Mesothelial cell of epicardium (in vitro differentiated cells): Measurements from ENCODE around the gene OR2B2. TPM values are rescaled to one million over a fixed set of nuclear protein-coding genes. Genes with fewer than 3 reads are reported as not detected.
"Not testable (repeated sequence)": the region's sequence is repeated elsewhere in the genome, so short reads cannot be mapped to it uniquely, and the experiment has no call there.

ENCODE experiments used
- DNase-seq, 2 experiments: peaks; one replicate each; pipeline ENCODE4 v3.0.0; 2021; ENCODE audit warnings: low spot score in 2 of 2; ENCODE audit not compliant: unreplicated experiment in 2 of 2
- H3K27ac Mint-ChIP-seq: 2 replicates; pipeline ENCODE4 v1.8.0; 2021; ENCODE audit warnings: mixed read lengths
- H3K27me3 Mint-ChIP-seq: 2 replicates; pipeline ENCODE4 v1.8.0; 2021; ENCODE audit warnings: low read depth, mixed read lengths
- H3K36me3 Mint-ChIP-seq: 2 replicates; pipeline ENCODE4 v1.8.0; 2021; ENCODE audit warnings: mixed read lengths
- H3K4me1 Mint-ChIP-seq: 2 replicates; pipeline ENCODE4 v1.8.0; 2021; ENCODE audit warnings: mixed read lengths
- H3K4me3 Mint-ChIP-seq: 2 replicates; pipeline ENCODE4 v1.8.0; 2021; ENCODE audit warnings: mild to moderate bottlenecking, moderate library complexity, mixed read lengths
- H3K9me3 Mint-ChIP-seq: 2 replicates; pipeline ENCODE4 v1.8.0; 2021; ENCODE audit warnings: mixed read lengths
- CTCF ChIP-seq: fragments of 200-600 bp; sonication (generic); IDR thresholded peaks from one replicate; pipeline ENCODE4 v1.5.0; 2021; ENCODE audit warnings: antibody characterized with exemption; ENCODE audit not compliant: unreplicated experiment
- total RNA-seq: library from RNA; stranded (reverse); gene quantifications from 3 replicates; pipeline ENCODE4 v1.2.1, GENCODE V29; 2021

OR2B2 gene
- not detected in 3 replicates for total RNA-seq

- no peaks in the 10 kb centered on the region for H3K4me1 Mint-ChIP-seq
- peaks cover 6% of the 10 kb centered on the region for H3K27me3 Mint-ChIP-seq
- no peak for TF ChIP-seq CTCF
- DNase-seq = no peak
- H3K27ac Mint-ChIP-seq = no peak within 1 kb of the TSS
- H3K4me3 Mint-ChIP-seq = no peak within 1 kb of the TSS
- peaks cover 2% of the 10 kb centered on the region for H3K9me3 Mint-ChIP-seq
- H3K36me3 Mint-ChIP-seq = no peaks in the 10 kb centered on the region
These were observed at the start of gene OR2B2 for GRCh38 chr6:27911956-27912446. Gene OR2B2 (minus strand): TSS chr6:27912396. CDS start chr6:27912319, 77 bp downstream.

- Mint-ChIP-seq H3K4me3 (no peak overlapping the region), H3K27ac (no peak overlapping the region), H3K27me3 (peaks cover 54% of the 10 kb centered on the region), H3K9me3 (no peaks in the 10 kb centered on the region), H3K4me1 (no peaks in the 10 kb centered on the region), H3K36me3 (no peaks in the 10 kb centered on the region)
- no peak for DNase-seq
- no peak for TF ChIP-seq CTCF
These were observed 45.3 kb upstream of the OR2B2 start for GRCh38 chr6:27957516-27957915.

DNA sequence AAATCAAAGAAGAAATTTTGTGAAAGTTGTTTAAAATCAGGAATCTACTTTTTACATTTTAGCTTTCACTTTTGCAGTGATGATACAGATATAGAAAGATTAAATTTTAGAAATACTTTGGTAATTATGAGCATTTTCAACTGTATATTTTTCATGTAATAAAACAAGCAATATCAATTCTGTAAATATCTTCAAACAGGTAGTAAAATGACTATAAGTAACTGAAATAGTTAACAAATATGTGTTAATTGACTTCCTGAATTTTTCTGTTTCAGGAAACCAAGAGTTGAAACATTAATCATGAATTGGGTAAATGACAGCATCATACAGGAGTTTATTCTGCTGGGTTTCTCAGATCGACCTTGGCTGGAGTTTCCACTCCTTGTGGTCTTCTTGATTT, 44.7 kb upstream of the OR2B2 start, which contains the start of gene OR2B6:
Gene OR2B6 (plus strand): TSS at position 301 of the 400 bp plus-strand sequence. CDS start 0 bp downstream, at position 301.
- TF ChIP-seq CTCF = no peak
- no peak for DNase-seq
- Mint-ChIP-seq H3K4me1 (no peaks in the 10 kb centered on the region), H3K36me3 (no peaks in the 10 kb centered on the region), H3K27ac (no peak within 1 kb of the TSS), H3K9me3 (no peaks in the 10 kb centered on the region), H3K4me3 (no peak within 1 kb of the TSS), H3K27me3 (peaks cover 58% of the 10 kb centered on the region)

DNA sequence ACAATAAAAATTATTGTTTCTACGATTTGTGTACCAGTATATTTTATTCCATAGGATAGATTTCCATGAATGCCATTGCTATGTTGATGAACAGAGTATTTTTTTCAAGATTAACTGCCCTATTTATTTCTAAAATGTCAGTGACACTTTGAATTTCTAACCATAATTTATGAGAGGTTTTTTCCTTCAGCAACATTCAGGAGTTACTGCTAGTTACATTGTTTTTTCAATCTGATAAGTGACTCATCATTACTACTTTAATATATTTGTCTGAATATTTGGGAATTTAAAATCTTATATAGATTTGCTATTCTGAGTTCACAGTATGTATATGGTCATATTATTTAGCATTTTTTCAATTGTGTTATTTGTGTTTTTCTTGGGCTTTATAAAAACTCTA, 38.8 kb upstream of the OR2B2 start:
- Mint-ChIP-seq H3K27me3 (peaks cover 50% of the 10 kb centered on the region), H3K4me3 (no peak overlapping the region), H3K4me1 (no peaks in the 10 kb centered on the region), H3K36me3 (no peaks in the 10 kb centered on the region), H3K9me3 (peaks cover 14% of the 10 kb centered on the region), H3K27ac (no peak overlapping the region)
- no peak for TF ChIP-seq CTCF
- DNase-seq = no peak

- H3K27me3 Mint-ChIP-seq = peaks cover 37% of the 10 kb centered on the region
- no peaks in the 10 kb centered on the region for H3K36me3 Mint-ChIP-seq
- H3K4me3 Mint-ChIP-seq = no peak overlapping the region
- H3K9me3 Mint-ChIP-seq = peaks cover 20% of the 10 kb centered on the region
- no peak overlapping the region for H3K27ac Mint-ChIP-seq
- TF ChIP-seq CTCF = no peak
- DNase-seq = no peak
- H3K4me1 Mint-ChIP-seq = no peaks in the 10 kb centered on the region
These were observed 36.0 kb upstream of the OR2B2 start for GRCh38 chr6:27948237-27948636.

DNA sequence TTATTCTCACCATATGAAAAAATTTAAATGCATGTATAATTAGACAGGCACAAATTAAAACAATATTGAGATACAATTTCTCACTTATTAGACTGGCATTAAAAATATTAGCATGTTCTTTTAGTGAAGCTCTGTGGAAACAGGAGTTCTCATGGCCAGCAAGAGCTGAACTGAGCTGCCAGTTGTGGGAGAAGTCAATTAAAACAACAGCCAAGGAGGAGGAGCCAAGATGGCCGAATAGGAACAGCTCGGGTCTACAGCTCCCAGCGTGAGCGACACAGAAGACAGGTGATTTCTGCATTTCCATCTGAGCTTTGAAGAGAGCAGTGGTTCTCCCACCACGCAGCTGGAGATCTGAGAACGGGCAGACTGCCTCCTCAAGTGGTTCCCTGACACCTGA, 30.9 kb upstream of the OR2B2 start:
- not testable (repeated sequence) for DNase-seq, H3K9me3 Mint-ChIP-seq, H3K27ac Mint-ChIP-seq, H3K4me3 Mint-ChIP-seq, H3K36me3 Mint-ChIP-seq, H3K4me1 Mint-ChIP-seq
- peaks cover 46% of the 10 kb centered on the region for H3K27me3 Mint-ChIP-seq
